Stimulated activated CD4-positive, alpha-beta T cell treated with anti-CD3 and anti-CD28 coated beads, Interleukin-12 subunit alpha, Interleukin-12 subunit beta, amount 100 ng/mL, for 4 hours (primary cell): ENCODE measurements around the gene LRP1.

Source experiments
- DNase-seq: peaks from one replicate; pipeline ENCODE4 v3.0.0-alpha.2; 2020

Gene LRP1

GRCh38 chr12:57214398-57214781 is 86.1 kb downstream of the LRP1 start:
- DNase-seq = peak; percentile 66

GRCh38 chr12:57215065-57215464 is 86.8 kb downstream of the LRP1 start:
- DNase-seq = no peak

DNA sequence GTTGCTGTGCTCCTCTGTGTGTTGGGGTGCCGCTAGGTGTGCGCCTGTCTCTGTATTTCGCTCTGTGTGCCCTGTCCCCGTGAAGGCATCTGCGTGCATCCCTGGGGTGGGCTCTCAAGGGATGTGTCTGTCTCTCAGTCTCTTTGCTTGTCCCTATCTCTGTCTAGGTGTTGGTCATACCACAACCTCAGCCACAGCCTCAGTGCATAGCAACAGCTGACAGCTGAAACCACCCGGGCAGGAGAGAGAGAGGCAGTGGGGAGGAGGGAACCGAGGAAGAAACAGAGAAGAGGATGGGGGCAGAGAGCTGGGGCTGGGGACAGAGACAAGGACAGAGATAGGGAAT is 87.4 kb downstream of the LRP1 start:
- no peak for DNase-seq

DNA sequence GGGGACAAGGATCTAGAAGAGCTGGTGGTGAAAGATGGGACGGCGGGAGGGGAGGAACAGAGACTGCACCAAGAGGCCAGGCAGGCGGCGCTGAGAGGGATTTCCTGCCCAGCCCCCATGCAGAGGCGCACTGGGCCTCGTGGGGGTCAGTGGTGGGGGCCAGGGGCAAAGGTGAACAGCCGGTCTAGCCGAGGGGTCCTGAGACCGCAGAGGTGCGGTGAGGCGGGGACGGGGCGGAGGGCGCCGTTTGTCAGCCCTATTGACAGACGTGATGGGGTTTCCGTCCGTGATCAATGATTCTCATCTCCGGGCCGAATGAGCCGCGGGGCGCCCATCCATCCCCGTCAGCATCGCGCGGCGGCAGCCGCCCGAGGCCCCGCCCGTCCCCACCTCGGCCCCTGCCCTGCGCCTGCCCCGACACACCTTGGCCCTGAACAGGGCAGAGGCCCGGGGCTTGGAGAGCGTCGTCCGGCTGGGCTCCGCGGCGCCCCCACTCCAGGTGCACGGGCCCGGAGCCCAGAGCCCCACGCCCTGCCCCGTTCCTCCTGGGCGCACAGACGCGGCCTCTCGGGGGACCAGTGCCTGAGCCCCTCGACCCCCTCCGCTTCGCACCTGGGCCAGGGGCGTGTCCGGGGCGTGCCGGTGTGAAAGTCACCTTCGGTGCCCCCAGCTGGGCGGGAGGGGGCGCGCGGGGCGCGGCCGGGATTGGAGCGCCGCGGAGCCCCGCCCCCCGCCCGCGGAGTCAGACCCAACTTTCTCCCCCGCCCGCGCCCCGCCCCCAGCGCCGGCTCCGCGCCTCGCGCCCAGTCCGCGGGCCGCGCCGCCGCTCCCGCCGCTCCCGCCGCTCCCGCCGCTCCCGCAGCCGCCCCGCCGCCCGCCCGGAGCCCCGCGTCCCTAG is 88.0 kb downstream of the LRP1 start, which contains the start of gene NXPH4:
Gene NXPH4, plus strand, starts transcription at position 781 of the 898 bp plus-strand sequence. CDS start 176 bp downstream, outside the sequence.
- DNase-seq = peak; percentile 69

DNA sequence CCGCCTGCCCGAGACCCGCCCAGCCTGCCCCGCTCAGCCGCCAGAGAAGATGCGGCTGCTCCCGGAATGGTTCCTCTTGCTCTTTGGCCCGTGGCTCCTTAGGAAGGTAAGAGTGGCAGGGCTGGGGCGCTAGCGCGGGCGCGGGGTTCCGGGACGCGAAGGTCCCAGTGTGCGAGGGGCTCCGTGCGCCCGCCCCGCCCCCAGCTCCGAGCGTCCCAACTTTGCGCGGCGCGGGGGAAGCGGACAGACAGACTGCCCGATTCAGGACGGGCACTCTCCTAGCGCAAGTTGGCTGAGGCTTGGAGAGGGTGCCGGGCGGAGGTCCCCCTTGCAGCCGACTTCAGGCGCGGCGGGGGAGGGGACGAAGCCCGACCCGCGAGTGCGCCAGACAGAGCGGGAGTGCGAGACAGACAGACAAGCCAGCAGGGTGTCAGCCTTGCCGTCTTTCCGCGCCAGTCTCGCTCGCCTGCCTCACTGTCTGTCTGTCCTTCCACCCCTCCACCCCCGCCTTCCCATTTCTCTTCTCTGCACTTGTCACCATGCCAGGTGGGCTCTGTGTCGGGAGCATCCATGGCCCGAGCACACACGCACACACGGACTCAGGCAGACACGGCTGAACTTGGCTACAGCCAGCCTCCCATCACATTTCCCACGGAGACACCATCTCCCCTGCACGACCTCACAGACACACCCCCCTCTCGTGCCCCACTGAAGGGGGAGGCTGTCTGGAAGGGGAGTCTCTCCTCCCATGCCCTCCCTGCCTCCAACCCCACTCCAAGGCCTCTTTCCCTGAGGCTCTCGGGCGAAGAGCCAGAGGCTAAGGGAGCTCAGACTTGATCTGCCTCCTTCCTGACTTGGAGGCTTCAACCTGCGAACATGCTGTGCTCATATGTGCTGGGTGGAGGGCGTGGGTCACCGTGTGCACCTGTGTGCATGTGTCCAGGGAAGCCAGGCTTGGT is 88.9 kb downstream of the LRP1 start:
- no peak for DNase-seq

GRCh38 chr12:57218030-57218853 is 90.0 kb downstream of the LRP1 start:
- DNase-seq = no peak

DNA sequence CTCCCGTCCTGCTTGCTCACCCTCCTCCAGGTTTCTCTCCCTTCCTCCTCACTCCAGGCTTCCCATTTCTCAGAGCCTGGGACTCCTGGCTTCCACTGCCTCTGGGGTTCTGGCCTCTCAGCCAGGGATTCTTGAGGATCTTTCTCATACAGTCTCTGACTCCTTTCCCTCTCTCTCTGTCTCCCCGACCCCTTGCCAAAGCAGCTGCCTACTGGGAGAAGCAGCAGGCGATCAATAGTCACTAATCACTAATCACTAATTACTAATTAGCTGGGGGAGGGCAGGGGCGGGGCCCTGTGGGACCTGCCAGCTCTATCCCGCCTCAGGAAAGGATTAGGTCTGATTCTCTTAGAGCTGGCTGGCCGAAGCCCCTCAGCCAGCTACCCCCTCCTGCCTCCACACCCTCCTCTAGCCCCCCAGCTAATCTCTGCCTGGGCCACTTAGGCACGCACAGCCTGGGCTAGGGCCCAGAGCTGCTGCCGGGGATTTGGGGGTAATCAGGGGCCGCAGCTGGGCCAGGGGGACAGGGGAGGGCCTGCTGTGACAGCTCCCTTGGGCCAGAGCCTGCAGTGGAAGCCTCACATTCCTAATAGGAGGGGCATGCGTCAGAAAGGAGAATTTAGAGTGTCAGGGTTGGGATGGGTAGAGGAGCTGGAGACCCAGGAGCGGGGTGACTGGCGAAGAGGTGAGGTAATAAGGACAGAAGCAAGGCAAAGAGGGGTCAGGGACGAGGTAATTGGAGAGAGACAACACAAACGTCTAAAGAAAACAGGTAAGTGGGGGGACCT is 91.1 kb downstream of the LRP1 start:
- no peak for DNase-seq

- DNase-seq = no peak
Observed at GRCh38 chr12:57219993-57220754, 91.9 kb downstream of the LRP1 start.

DNA sequence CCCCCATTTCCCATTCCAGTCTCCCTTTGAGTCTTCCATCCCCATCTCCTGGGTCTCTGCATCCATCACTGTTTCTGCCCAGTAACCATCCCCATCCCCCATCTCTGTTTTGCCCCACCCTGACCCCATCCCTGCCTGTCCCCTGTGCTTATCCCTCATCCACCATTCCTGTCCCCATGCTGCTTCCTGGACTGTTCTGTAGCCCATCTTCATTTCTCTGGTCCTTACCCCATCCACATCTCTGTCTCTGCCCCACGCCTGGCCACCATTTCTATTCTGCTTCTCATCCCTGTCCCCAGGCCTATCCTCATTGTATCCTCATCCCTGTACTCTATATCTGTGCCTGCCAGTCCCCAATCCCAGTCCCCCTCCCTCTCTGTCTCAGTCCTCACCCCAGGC is 92.5 kb downstream of the LRP1 start:
- no peak for DNase-seq

DNA sequence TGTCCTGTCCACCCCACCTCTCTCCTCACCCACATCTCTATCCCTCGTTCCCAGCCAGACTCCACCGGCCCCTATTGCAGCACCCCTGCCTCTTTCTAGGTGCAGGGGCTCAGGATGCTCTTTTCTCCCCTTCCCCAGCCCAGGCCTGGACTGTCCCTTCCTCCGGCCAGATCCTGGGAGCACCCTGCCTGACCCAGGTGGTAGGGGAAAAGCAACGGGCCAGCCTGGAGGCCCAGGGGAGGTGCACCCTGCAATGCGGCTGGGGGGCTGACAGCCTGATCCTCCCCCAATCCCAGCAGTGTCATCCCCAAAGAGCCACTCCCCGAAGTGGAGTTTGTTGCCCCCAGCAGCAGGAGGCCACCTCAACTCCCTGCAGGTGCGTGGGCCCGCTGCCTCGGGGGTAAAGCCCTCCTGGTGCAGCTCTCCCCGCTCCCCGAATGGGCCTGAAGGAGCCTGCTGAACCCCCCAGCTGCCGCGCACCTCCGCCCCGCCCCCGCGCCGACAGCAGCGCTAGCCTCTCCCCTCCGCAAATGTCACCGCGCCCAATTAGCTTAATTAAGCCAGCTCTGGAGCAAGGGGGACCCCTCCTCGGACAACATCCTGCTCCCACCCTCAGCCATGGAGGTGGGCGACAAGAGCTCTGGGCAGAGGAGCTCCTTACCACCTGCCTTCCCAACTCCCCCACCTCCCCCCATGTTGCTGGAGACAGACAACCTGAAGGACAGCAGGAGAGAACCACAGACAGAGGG is 93.1 kb downstream of the LRP1 start:
- DNase-seq = no peak

- no peak for DNase-seq
Observed at GRCh38 chr12:57222286-57223190, 94.3 kb downstream of the LRP1 start.

- DNase-seq = no peak
Observed at GRCh38 chr12:57223191-57224165, 95.2 kb downstream of the LRP1 start.

DNA sequence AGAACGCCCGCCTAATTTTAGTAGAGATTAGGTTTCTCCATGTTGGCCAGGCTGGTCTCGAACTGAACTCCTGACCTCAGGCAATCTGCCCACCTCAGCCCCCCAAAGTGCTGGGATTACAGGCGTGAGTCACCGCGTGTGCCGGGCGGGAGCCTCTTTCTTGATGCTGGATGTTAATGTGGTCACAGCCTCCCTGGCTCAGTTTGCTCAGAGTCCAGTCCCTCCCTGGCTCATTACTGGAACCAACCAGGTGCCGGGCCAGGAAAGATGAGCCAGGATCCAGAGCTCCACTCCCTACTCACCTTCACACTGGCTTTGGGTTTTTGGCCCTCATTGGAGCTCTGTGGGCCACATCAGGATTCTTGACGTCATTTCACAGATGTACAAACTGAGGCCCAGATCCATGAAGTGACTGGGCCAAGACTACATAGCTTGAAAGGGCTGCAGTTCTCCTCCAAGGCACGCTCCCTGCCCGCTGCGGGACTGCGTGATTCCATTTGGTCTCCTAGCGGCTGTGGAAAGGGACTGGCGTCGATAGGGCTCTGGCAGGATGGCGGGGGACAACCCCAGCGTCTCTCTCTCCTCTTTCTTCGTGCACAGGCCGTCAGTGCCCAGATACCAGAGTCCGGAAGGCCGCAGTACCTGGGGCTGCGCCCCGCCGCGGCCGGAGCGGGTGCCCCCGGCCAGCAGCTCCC is 96.1 kb downstream of the LRP1 start:
- DNase-seq = no peak

DNA sequence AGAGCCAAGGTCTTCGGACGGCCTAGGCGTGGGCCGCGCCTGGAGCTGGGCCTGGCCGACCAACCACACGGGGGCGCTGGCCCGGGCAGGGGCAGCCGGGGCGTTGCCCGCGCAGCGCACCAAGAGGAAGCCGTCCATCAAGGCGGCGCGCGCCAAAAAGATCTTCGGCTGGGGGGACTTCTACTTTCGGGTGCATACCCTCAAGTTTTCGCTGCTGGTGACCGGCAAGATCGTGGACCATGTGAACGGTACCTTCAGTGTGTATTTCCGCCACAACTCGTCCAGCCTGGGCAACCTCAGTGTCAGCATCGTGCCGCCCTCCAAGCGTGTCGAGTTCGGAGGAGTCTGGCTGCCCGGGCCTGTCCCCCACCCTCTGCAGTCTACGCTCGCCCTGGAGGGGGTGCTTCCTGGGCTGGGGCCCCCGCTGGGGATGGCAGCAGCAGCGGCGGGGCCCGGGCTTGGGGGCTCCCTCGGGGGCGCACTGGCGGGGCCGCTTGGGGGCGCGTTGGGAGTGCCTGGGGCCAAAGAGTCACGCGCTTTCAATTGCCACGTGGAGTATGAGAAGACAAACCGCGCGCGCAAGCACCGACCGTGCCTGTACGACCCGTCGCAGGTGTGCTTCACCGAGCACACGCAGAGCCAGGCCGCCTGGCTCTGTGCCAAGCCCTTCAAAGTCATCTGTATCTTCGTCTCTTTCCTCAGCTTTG is 96.8 kb downstream of the LRP1 start:
- peak; percentile 55 for DNase-seq

DNA sequence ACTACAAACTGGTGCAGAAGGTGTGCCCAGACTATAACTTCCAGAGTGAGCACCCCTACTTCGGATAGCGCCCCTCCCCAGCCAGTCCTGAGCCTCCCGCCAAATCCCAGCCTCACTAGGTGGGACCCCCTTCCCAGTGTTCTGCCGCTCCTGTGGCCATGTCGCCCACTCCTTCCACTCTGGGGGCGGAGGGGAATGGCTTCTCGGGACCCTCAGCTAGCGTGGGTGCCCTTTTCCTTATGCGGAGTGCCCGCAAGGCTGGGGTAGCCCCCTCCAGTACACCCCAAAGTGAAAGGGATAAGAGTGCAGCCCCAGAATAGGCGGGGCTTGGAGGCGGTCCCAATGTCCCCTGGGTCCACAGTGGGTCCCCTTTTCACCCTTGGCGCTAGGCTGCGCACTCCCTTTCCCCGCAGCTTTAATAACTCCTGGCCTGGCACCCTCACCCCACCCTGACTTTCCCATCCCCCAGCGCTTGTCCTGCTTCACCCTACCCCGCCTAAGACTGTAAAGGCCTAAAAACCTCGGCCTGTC is 97.5 kb downstream of the LRP1 start:
- DNase-seq = no peak

DNA sequence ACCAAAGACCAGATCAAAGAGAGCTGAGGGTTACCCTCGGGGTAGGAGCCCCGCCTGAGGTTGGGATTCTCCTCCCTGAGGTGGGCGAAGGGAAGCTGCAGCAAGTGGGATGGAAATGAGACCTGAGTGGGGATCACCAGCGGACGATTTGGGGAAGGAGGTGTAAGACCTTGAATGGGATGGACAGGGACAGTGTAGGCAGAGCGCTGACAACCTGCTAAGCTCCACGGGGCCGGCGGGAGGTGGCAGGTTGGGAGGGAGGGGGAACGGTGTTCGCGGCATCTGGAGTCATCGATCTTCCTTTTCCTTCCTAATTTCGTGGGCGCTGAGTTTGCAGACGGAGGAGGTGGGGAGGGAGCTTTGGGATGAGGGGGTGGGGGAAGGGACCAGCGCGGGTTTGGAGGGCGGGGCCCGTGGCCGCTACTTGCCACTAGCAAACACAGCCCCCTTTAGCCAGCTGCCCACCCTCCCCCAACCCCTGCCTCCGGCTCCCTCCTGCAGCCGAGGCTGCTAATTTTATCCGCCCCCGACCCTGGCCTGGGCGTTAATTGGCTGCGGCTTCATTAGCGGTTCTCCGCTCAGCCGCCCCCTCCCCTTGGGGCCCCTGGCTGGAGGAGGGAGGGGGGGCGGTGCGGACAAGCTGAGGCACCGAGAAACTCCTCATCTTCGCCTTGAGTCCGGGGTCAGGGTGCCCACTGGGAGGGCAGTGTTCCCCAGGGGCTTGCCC is 98.5 kb downstream of the LRP1 start:
- no peak for DNase-seq
